ENCODE measurements around the gene KYNU. TPM values are rescaled to one million over a fixed set of nuclear protein-coding genes. Genes with fewer than 3 reads are reported as not detected.

Gene KYNU
- total and polyA plus RNA-seq, 10 of the 15 experiments (the other 5 are each of a cell fraction or from before 2014, with no cell fraction given): 31.3 to 101 (median 38.3) TPM

DNA sequence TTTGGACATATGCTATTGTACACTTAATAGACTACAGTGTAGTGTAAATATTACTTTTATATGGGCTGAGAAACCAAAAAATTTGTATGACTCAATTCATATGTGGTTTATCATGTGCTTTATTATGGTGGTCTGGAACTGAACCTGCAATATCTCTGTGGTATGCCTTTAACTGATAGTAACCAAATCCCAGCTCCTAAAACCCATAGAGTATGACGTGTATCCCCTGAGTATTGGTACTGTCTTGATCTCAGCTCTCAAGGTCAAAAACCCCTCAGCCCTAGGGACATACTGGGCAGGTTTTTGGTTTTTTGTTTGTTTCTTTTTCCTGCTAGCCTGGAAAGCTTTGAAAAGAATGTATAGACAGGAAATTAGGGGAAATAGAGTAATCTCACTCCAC is 209.6 kb downstream of the KYNU start (continued):
- TF ChIP-seq MLLT1 (IDR thresholded peaks at IDR 0.05): no peak

DNA sequence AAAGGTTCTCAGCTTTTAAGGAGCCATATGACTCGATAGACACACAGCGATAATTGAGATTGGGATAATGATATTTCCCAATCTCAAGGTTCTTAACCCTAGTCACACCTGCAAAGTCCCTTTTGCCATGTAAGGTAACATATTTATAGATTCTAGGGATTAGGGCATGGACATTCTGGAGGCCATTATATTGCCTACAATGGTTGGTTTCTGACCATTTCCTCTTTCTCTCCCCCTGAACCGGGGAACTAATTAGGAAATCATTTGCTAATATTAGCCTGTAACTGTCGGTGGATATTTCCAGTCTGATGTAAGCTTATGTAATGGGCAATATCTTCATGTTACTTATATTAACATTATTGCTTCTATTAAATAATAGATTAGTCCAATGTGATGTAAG is 210.9 kb downstream of the KYNU start:
- ChIA-PET POLR2A (no interaction called here), CTCF (interaction anchor here (1.1 kb wide), 1 partner anchor 196 kb away, joined by 3 read pairs; no protein-coding TSS in a partner anchor)
- no peak for FAIRE-seq
- no peak for TF ChIP-seq MEF2A (IDR thresholded peaks at IDR 0.05; ENCODE audit: insufficient read depth, low read depth, low read length)
- TF ChIP-seq ZNF384 (IDR thresholded peaks at IDR 0.05; ENCODE audit: borderline replicate concordance, low read depth, low read length): no peak
- TF ChIP-seq FOXM1 (IDR thresholded peaks at IDR 0.05; ENCODE audit: low read depth, low read length): no peak
- TF ChIP-seq, protein P1, sequence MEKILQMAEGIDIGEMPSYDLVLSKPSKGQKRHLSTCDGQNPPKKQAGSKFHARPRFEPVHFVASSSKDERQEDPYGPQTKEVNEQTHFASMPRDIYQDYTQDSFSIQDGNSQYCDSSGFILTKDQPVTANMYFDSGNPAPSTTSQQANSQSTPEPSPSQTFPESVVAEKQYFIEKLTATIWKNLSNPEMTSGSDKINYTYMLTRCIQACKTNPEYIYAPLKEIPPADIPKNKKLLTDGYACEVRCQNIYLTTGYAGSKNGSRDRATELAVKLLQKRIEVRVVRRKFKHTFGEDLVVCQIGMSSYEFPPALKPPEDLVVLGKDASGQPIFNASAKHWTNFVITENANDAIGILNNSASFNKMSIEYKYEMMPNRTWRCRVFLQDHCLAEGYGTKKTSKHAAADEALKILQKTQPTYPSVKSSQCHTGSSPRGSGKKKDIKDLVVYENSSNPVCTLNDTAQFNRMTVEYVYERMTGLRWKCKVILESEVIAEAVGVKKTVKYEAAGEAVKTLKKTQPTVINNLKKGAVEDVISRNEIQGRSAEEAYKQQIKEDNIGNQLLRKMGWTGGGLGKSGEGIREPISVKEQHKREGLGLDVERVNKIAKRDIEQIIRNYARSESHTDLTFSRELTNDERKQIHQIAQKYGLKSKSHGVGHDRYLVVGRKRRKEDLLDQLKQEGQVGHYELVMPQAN (conservative IDR thresholded peaks at IDR 0.05): no peak
- TF ChIP-seq ZNF24 (IDR thresholded peaks at IDR 0.05): no peak
- TF ChIP-seq ZNF217 (IDR thresholded peaks at IDR 0.05): no peak
- TF ChIP-seq NBN (IDR thresholded peaks at IDR 0.05): no peak
- TF ChIP-seq SP1 (IDR thresholded peaks at IDR 0.05; ENCODE audit: low read depth, low read length): no peak
- no peak for TF ChIP-seq YBX1 (IDR thresholded peaks at IDR 0.05)
- TF ChIP-seq USF1 (IDR thresholded peaks at IDR 0.05; ENCODE audit: borderline replicate concordance, extremely low read length, insufficient read depth, low read depth, low read length): no peak
- no peak for TF ChIP-seq TCF12 (IDR thresholded peaks at IDR 0.05; ENCODE audit: low read depth, low read length)
- TF ChIP-seq ZNF207 (IDR thresholded peaks at IDR 0.05; ENCODE audit: borderline replicate concordance): no peak
- TF ChIP-seq TBL1XR1 (IDR thresholded peaks at IDR 0.05; ENCODE audit: low read depth, low read length): no peak
- TF ChIP-seq ZBTB40 (IDR thresholded peaks at IDR 0.05; ENCODE audit: borderline replicate concordance): no peak
- TF ChIP-seq CHD1 (IDR thresholded peaks at IDR 0.05; ENCODE audit: low read depth, low read length): no peak

More for the DNA sequence above, 210.9 kb downstream of the KYNU start:
- H3K4me2 ChIP-seq (ENCODE audit: control insufficient read depth, insufficient read depth): no peak overlapping the region
- in situ Hi-C loops (cut with MboI): no loop called here
- no peak overlapping the region for H2AFZ ChIP-seq (ENCODE audit: control insufficient read depth, low read depth, low read length)
- H3K36me3 ChIP-seq (ENCODE audit: control insufficient read depth in 2 of 2, insufficient read depth in 2 of 2, low read length in 1 of 2): no peaks in the 10 kb centered on the region
- no peaks in the 10 kb centered on the region for H3K79me2 ChIP-seq (ENCODE audit: control insufficient read depth, insufficient read depth, low read length)
- no peak for DNase-seq (ENCODE audit: low read depth, low spot score)
- 48% methylated on average over 4 of the region's 4 CpGs for WGBS (ENCODE audit: insufficient coverage, insufficient replicate concordance, low lambda C conversion rate, missing lambda C conversion rate)
- H3K9ac ChIP-seq (ENCODE audit: control insufficient read depth, insufficient read depth, low read length): no peak overlapping the region
- no peaks in the 10 kb centered on the region for H3K9me3 ChIP-seq (replicated peaks; ENCODE audit: control insufficient read depth, insufficient read depth, low read length)
- ATAC-seq: no peak
- intact Hi-C loops (cut with micrococcal nuclease; ENCODE audit: unreplicated experiment): no loop called here
- no peak overlapping the region for H3K4me3 ChIP-seq
- no peak overlapping the region for H3K27ac ChIP-seq (ENCODE audit: control insufficient read depth, insufficient read depth)
- no peaks in the 10 kb centered on the region for H4K20me1 ChIP-seq (ENCODE audit: control insufficient read depth, insufficient read depth)
- BruUV-seq (replicated peaks): no TSS peak
- SMC1A ChIA-PET (ENCODE audit: uncharacterized antibody, unreplicated experiment): interaction anchor here (1.2 to 1.4 kb wide), 3 partner anchors 9 to 28 kb away, joined by 3 to 5 read pairs (median 3); no protein-coding TSS in a partner anchor
- H3K27me3 ChIP-seq (replicated peaks in 1 of 2; ENCODE audit: control insufficient read depth in 2 of 2, insufficient read depth in 2 of 2, low read length in 1 of 2): no peaks in the 10 kb centered on the region
- RAD21 ChIA-PET (ENCODE audit: unreplicated experiment): no interaction called here
- no peaks in the 10 kb centered on the region for H3K4me1 ChIP-seq (ENCODE audit: control insufficient read depth, insufficient read depth, low read length)
